ENCODE measurements around the gene ZNF808. TPM values are rescaled to one million over a fixed set of nuclear protein-coding genes. Genes with fewer than 3 reads are reported as not detected.
"Not testable (repeated sequence)": the region's sequence is repeated elsewhere in the genome, so short reads cannot be mapped to it uniquely, and the experiment has no call there.

The ZNF808 gene
- polyA plus RNA-seq = 10 to 100 TPM in 1 of 4 donors, 1 to 10 TPM in 3; 1.1 to 15.2 (median 4.1) TPM
- long read RNA-seq, donor 1 = 0 reads
- long read RNA-seq, donor 2, partial matches to known transcripts = 0 of 2 reads
- long read RNA-seq, donor 2, other reads (novel, unspliced or antisense) = 0 of 2 reads
- long read RNA-seq, donor 3, partial matches to known transcripts = 0 of 1 reads
- long read RNA-seq, donor 3, other reads (novel, unspliced or antisense) = 0 of 1 reads
- long read RNA-seq, donor 4 = 0 reads
- long read RNA-seq, donor 5 = 0 reads
- long read RNA-seq, donor 6, partial matches to known transcripts = 0 of 1 reads
- long read RNA-seq, donor 6, other reads (novel, unspliced or antisense) = 0 of 1 reads
- long read RNA-seq, donor 7, partial matches to known transcripts = 0 of 1 reads
- long read RNA-seq, donor 7, other reads (novel, unspliced or antisense) = 0 of 1 reads
- long read RNA-seq, donor 8 = 0 reads
- long read RNA-seq, donor 9 = 0 reads
- long read RNA-seq, donor 10 = 0 reads

DNA sequence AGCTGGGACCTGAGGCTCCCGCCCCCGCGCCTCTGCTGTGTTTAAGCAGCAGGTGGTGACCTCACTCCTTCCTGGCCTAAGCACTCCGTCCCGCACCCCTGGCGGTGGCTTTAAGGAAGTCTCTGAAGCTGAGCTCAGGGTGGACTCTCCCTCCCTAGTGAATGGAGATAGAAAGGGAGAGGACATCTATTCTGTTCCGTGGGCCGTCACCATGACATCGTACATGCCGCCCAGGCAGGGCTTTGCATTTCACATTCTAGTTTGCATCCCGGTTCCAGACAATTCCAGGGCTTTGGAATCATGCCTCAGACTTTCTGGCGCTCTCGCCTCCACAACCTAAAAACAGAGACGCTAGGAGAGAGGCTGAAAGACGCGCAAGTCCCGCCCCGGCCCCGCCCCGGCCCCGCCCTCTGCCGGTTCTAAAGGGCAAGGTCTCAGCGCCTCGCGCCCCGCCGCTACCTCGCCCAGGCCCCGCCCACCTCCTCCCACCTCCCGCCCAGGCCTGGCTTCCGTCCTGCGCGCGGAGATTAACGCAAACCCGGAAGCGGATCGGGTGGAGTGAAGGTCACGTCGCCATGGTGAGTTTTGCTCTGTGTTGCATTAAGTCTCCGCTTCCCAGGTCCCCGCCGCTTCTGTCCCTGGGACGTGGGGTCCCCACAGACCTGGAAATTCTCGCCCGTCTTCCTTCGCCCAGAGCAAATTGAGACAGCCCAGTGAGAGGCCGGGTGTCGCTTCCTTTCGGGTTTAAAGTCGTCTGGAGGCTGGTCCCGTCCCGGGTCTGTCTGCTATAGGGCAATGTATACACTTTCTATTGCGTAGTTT lies at the start of gene ZNF808:
Gene ZNF808, plus strand, starts transcription at position 535 of the 822 bp plus-strand sequence. CDS start 15,617 bp downstream, outside the sequence.
- Histone ChIP-seq H3K27ac (ENCODE audit: low read depth in 1 of 3, low read length in 2 of 3) (peak within 1 kb of the TSS; percentile 95 to 99 (median 95)), H3K4me1 (ENCODE audit: control insufficient read depth in 3 of 3, insufficient read depth in 2 of 3, low read depth in 1 of 3, low read length in 2 of 3) (peaks cover 0 to 3% (median 0%) of the 10 kb centered on the region in 3 donors), H3K9me3 (ENCODE audit: control insufficient read depth in 2 of 2, insufficient read depth in 1 of 2, low read depth in 1 of 2, low read length in 1 of 2) (peaks cover 0 to 17% of the 10 kb centered on the region in 2 donors), H3K27me3 (ENCODE audit: control insufficient read depth in 3 of 3, insufficient read depth in 3 of 3, low read length in 3 of 3) (no peaks in the 10 kb centered on the region), H3K36me3 (ENCODE audit: control insufficient read depth in 3 of 3, insufficient read depth in 2 of 3, low read depth in 1 of 3, low read length in 3 of 3) (peaks cover 0 to 8% (median 0%) of the 10 kb centered on the region in 3 donors), H3K4me3 (ENCODE audit: low read depth in 1 of 3, low read length in 3 of 3) (peak within 1 kb of the TSS; percentile 87 to 93 (median 90))
- DNase-seq = peak; percentile 94 to 96
- FAIRE-seq = no peak
- WGBS, 3 donors = 1 to 2% (median 1%) methylated on average over 46 to 54 of the region's 54 CpGs

DNA sequence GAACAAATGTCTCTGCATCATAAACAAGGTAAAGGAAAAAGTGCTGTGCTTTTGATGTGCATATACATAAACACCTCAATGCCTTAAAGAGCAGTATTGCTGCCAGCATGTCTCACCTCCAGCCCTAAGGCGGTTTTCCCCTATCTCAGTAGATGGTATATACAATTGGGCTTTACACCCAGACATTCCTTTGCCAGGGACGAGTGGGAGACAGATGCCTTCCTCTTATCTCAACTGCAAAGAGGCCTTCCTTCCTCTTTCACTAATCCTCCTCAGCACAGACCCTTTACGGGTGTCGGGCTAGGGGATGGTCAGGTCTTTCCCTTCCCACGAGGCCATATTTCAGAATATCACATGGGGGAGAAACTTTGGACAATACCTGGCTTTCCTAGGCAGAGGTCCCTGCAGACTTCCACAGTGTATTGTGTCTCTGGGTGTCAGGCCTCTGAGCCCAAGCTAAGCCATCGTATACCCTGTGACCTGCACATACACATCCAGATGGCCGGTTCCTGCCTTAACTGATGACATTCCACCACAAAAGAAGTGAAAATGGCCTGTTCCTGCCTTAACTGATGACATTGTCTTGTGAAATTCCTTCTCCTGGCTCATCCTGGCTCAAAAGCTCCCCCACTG lies 43.2 kb upstream of the ZNF808 start:
- H3K36me3 ChIP-seq (ENCODE audit: control insufficient read depth in 3 of 3, insufficient read depth in 2 of 3, low read depth in 1 of 3, low read length in 3 of 3); DNase-seq; H3K27ac ChIP-seq (ENCODE audit: low read depth in 1 of 3, low read length in 2 of 3); H3K4me1 ChIP-seq (ENCODE audit: control insufficient read depth in 3 of 3, insufficient read depth in 2 of 3, low read depth in 1 of 3, low read length in 2 of 3); H3K27me3 ChIP-seq (ENCODE audit: control insufficient read depth in 3 of 3, insufficient read depth in 3 of 3, low read length in 3 of 3); H3K4me3 ChIP-seq (ENCODE audit: low read depth in 1 of 3, low read length in 3 of 3); FAIRE-seq: not testable (repeated sequence)
- WGBS, 3 donors = 48 to 73% (median 59%) methylated on average over 7 of the region's 7 CpGs
- peaks cover 0 to 69% of the 10 kb centered on the region in 2 donors for H3K9me3 ChIP-seq (ENCODE audit: control insufficient read depth in 2 of 2, insufficient read depth in 1 of 2, low read depth in 1 of 2, low read length in 1 of 2)

DNA sequence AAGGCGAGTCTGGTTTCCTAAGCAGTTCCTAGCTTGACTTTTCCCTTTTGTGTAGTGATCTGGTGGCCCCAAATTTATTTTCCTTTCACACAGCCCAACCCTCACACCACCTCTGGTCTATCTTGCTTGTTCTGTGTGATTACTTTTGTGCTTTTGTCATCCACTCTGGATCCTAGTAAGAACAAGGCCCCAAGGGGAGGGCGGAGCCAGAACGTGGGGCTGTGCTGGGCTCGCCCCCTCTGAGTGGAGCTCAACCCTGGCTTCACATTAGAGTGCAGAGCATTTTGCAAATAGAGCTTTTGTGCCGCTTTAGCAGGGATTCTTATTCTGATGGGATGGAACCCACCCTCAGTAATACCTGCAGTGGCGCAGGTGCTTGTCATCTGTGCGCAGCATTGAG lies 42.4 kb upstream of the ZNF808 start:
- H3K4me3 ChIP-seq (ENCODE audit: low read depth in 1 of 3, low read length in 3 of 3); FAIRE-seq; DNase-seq; H3K27me3 ChIP-seq (ENCODE audit: control insufficient read depth in 3 of 3, insufficient read depth in 3 of 3, low read length in 3 of 3); H3K4me1 ChIP-seq (ENCODE audit: control insufficient read depth in 3 of 3, insufficient read depth in 2 of 3, low read depth in 1 of 3, low read length in 2 of 3); H3K36me3 ChIP-seq (ENCODE audit: control insufficient read depth in 3 of 3, insufficient read depth in 2 of 3, low read depth in 1 of 3, low read length in 3 of 3); H3K27ac ChIP-seq (ENCODE audit: low read depth in 1 of 3, low read length in 2 of 3): not testable (repeated sequence)
- 41 to 57% (median 48%) methylated on average over 7 of the region's 7 CpGs for WGBS, 3 donors
- peaks cover 0 to 73% of the 10 kb centered on the region in 2 donors for H3K9me3 ChIP-seq (ENCODE audit: control insufficient read depth in 2 of 2, insufficient read depth in 1 of 2, low read depth in 1 of 2, low read length in 1 of 2)

DNA sequence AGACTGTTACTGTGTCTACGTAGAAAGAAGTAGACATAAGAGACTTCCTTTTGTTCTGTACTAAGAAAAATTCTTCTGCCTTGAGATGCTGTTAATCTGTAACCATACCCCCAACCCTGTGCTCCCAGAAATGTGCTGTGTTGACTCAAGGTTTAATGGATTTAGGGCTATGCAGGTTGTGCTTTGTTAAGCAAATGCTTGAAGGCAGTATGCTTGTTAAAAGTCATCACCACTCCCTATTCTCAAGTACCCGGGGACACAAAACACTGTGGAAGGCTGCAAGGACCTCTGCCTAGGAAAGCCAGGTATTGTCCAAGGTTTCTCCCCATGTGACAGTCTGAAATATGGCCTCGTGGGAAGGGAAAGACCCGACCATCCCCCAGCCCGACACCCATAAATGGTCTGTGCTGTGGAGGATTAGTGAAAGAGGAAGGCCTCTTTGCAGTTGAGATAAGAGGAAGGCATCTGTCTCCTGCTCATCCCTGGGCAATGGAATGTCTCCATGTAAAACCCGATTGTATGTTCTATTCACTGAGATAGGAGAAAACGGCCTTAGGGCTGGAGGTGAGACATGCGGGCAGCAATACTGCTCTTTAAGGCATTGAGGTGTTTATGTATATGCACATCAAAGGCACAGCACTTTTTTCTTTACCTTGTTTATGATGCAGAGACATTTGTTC lies 41.8 kb upstream of the ZNF808 start:
- not testable (repeated sequence) for H3K4me3 ChIP-seq (ENCODE audit: low read depth in 1 of 3, low read length in 3 of 3); DNase-seq; H3K36me3 ChIP-seq (ENCODE audit: control insufficient read depth in 3 of 3, insufficient read depth in 2 of 3, low read depth in 1 of 3, low read length in 3 of 3); FAIRE-seq; H3K4me1 ChIP-seq (ENCODE audit: control insufficient read depth in 3 of 3, insufficient read depth in 2 of 3, low read depth in 1 of 3, low read length in 2 of 3); H3K27me3 ChIP-seq (ENCODE audit: control insufficient read depth in 3 of 3, insufficient read depth in 3 of 3, low read length in 3 of 3); H3K27ac ChIP-seq (ENCODE audit: low read depth in 1 of 3, low read length in 2 of 3)
- WGBS, 3 donors = 10 to 15% (median 14%) methylated on average over 8 of the region's 8 CpGs
- H3K9me3 ChIP-seq (ENCODE audit: control insufficient read depth in 2 of 2, insufficient read depth in 1 of 2, low read depth in 1 of 2, low read length in 1 of 2) = peaks cover 0 to 69% of the 10 kb centered on the region in 2 donors

DNA sequence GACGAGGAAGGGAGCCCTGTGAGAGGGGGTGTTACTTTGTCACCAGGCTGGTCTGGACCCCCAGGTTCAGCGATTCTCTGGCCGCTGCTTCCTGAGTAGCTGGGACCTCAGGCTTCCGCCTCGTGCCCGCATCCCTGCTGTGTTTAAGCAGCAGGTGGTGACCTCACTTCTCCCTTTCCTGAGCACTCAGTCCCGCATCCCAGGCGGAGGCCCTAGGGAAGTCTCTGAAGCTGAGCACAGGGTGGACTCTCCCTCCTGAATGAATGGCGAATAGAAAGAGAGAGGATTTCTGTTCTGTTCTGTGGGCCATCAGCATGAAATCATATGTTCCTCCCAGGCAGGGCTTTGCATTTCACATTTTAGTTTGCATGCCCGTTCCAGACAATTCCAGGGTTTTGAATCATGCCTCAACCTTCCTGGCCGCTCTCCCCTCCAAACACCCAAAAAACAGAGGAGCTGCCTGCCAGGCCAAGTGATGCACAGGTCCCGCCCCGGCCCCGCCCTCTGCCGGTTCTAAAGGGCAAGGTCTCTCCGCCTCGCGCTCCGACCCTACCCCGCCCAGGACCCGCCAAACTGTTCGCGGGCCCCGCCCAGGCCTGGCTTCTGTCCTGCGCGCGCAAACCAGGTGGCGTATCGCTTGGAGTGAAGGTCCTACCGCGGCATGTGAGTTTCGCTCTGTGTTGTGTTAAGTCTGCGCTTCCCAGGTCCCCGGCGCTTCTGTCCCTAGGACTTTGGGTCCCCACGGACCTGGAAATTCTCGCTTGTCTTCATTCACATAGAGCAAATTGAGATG lies 35.1 kb upstream of the ZNF808 start:
- no peak overlapping the region for H3K27ac ChIP-seq (ENCODE audit: low read depth in 1 of 3, low read length in 2 of 3)
- H3K36me3 ChIP-seq (ENCODE audit: control insufficient read depth in 3 of 3, insufficient read depth in 2 of 3, low read depth in 1 of 3, low read length in 3 of 3) = no peaks in the 10 kb centered on the region
- DNase-seq (peak in 1 of 2 donors; percentile 52), FAIRE-seq (no peak)
- H3K4me1 ChIP-seq (ENCODE audit: control insufficient read depth in 3 of 3, insufficient read depth in 2 of 3, low read depth in 1 of 3, low read length in 2 of 3) = no peaks in the 10 kb centered on the region
- H3K4me3 ChIP-seq (ENCODE audit: low read depth in 1 of 3, low read length in 3 of 3) = peak overlapping the region in 1 of 3 donors; percentile 25
- H3K9me3 ChIP-seq (ENCODE audit: control insufficient read depth in 2 of 2, insufficient read depth in 1 of 2, low read depth in 1 of 2, low read length in 1 of 2) = peaks cover 3 to 44% of the 10 kb centered on the region in 2 donors
- no peaks in the 10 kb centered on the region for H3K27me3 ChIP-seq (ENCODE audit: control insufficient read depth in 3 of 3, insufficient read depth in 3 of 3, low read length in 3 of 3)
- 28 to 45% (median 45%) methylated on average over 37 of the region's 37 CpGs for WGBS, 3 donors

DNA sequence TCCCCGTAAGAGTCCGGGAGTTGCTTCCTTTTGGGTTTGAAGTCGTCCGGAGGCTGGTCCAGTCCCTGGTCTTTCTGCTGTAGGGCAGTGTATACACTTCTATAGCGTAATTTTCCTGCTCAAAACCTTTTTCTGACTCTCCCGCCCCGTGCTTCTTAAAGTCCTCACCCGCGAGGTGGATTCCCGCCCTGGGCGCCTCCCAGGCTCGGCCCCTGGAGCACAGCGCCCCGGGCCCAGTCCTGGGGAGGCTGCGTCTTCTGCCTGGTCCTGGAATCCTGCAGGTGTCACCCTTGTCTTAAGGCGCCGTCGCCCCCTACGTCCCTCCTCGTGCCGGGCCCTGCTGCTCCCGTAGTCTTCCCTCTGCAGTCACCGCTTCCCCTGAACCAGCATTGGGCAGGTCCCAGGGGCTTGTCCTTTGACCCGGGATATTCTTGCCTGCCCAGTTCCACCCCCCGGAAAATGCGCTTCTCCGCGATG lies 34.4 kb upstream of the ZNF808 start:
- H3K36me3 ChIP-seq (ENCODE audit: control insufficient read depth in 3 of 3, insufficient read depth in 2 of 3, low read depth in 1 of 3, low read length in 3 of 3) = no peaks in the 10 kb centered on the region
- H3K9me3 ChIP-seq (ENCODE audit: control insufficient read depth in 2 of 2, insufficient read depth in 1 of 2, low read depth in 1 of 2, low read length in 1 of 2) = peaks cover 3 to 38% of the 10 kb centered on the region in 2 donors
- DNase-seq (peak in 1 of 2 donors; percentile 57), FAIRE-seq (no peak)
- H3K27me3 ChIP-seq (ENCODE audit: control insufficient read depth in 3 of 3, insufficient read depth in 3 of 3, low read length in 3 of 3) = no peaks in the 10 kb centered on the region
- H3K27ac ChIP-seq (ENCODE audit: low read depth in 1 of 3, low read length in 2 of 3) = no peak overlapping the region
- H3K4me3 ChIP-seq (ENCODE audit: low read depth in 1 of 3, low read length in 3 of 3) = peak overlapping the region in 1 of 3 donors; percentile 25
- WGBS, 3 donors = 12 to 34% (median 28%) methylated on average over 28 of the region's 28 CpGs
- H3K4me1 ChIP-seq (ENCODE audit: control insufficient read depth in 3 of 3, insufficient read depth in 2 of 3, low read depth in 1 of 3, low read length in 2 of 3) = no peaks in the 10 kb centered on the region

DNA sequence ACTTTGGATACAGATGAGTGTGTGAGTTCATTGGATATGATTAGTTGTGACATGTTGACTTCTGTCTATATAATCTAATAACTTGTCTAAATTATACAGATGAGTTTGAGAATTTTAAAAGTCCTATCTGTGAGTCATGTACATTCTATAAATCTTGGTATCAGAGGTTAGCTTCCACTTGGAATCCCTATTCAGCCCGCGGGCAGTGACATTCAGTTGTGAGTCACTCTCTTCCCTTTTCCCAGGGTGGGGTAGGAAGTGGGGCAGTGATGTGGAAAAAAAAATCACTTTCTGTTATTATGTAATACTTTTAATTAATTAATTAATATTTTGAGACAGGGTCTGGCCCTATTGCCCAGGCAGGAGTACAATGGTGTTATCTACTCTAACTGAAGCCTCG lies 33.0 kb upstream of the ZNF808 start:
- Histone ChIP-seq H3K4me1 (ENCODE audit: control insufficient read depth in 3 of 3, insufficient read depth in 2 of 3, low read depth in 1 of 3, low read length in 2 of 3) (no peaks in the 10 kb centered on the region), H3K36me3 (ENCODE audit: control insufficient read depth in 3 of 3, insufficient read depth in 2 of 3, low read depth in 1 of 3, low read length in 3 of 3) (no peaks in the 10 kb centered on the region), H3K9me3 (ENCODE audit: control insufficient read depth in 2 of 2, insufficient read depth in 1 of 2, low read depth in 1 of 2, low read length in 1 of 2) (peaks cover 3 to 30% of the 10 kb centered on the region in 2 donors), H3K4me3 (ENCODE audit: low read depth in 1 of 3, low read length in 3 of 3) (no peak overlapping the region), H3K27me3 (ENCODE audit: control insufficient read depth in 3 of 3, insufficient read depth in 3 of 3, low read length in 3 of 3) (no peaks in the 10 kb centered on the region), H3K27ac (ENCODE audit: low read depth in 1 of 3, low read length in 2 of 3) (no peak overlapping the region)
- no peak for DNase-seq
- no peak for FAIRE-seq
- WGBS, 3 donors = 80 to 88% (median 86%) methylated on average over 3 of the region's 3 CpGs

Measured in small intestine (tissue), 16 donors.